ENCODE data around the gene RGS14.

The RGS14 gene

DNA sequence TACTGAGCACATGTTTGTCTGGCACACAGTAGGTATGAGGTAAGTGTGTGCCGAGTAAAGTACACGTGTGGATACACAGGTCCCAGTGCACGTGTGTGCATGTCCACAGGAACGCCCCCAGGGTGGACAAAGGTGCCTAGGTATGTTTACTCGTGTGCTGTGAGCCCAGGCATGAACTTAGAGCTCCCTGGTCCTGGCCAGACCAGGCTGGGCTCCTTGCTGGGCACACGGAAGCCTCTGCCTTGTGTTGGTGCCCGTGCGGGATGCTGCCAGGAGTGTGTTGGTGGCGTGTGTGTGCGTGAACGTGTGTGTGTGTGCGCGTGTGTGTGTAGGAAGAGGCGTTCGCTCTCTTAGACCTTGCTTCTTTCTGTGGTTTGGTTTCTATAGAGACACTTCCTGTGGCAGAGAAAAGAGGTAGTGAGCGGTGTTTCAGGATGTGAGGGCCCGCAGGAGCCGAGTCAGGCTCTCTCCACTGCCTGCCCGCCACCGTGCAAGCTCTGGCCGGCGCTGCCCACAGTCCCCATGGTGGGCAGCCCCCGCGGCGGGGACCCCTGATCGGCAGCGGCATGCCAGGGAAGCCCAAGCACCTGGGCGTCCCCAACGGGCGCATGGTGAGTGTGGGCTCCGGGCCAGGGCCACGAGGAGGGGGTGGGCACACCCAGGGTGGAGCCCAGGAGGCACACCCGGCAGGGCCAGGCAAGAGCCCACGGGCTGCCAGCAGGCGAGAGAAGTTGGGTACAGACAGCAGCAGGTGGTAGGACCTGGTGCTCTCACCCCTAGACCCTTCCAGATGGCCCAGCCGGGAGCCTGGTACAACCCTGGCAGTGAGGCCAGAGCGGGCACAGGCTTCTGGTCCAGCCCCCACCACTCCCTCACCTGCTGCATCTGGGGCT, at the start of gene RGS14:
Gene RGS14, plus strand, starts transcription at position 466 of the 893 bp plus-strand sequence. Its CDS starts 101 bp downstream, at position 567.
- peaks cover 7% of the 10 kb centered on the region for H3K9me3 Mint-ChIP-seq
- peaks cover 6% of the 10 kb centered on the region for H3K36me3 Mint-ChIP-seq (ENCODE audit: low read depth)
- H3K4me3 Mint-ChIP-seq: peak within 1 kb of the TSS; percentile 77
- peak; percentile 93 for ATAC-seq
- H3K4me1 Mint-ChIP-seq: peaks cover 75% of the 10 kb centered on the region
- DNase-seq: peak; percentile 63
- no peaks in the 10 kb centered on the region for H3K27me3 Mint-ChIP-seq
- H3K27ac Mint-ChIP-seq: peak within 1 kb of the TSS; percentile 88

- no peak for ATAC-seq
- Mint-ChIP-seq H3K27me3 (no peaks in the 10 kb centered on the region), H3K4me1 (peaks cover 55% of the 10 kb centered on the region), H3K4me3 (no peak overlapping the region), H3K9me3 (no peaks in the 10 kb centered on the region), H3K27ac (no peak overlapping the region), H3K36me3 (ENCODE audit: low read depth) (peaks cover 32% of the 10 kb centered on the region)
- DNase-seq: no peak
Observed at GRCh38 chr5:177308740-177309139, 49.0 kb upstream of the RGS14 start.

DNA sequence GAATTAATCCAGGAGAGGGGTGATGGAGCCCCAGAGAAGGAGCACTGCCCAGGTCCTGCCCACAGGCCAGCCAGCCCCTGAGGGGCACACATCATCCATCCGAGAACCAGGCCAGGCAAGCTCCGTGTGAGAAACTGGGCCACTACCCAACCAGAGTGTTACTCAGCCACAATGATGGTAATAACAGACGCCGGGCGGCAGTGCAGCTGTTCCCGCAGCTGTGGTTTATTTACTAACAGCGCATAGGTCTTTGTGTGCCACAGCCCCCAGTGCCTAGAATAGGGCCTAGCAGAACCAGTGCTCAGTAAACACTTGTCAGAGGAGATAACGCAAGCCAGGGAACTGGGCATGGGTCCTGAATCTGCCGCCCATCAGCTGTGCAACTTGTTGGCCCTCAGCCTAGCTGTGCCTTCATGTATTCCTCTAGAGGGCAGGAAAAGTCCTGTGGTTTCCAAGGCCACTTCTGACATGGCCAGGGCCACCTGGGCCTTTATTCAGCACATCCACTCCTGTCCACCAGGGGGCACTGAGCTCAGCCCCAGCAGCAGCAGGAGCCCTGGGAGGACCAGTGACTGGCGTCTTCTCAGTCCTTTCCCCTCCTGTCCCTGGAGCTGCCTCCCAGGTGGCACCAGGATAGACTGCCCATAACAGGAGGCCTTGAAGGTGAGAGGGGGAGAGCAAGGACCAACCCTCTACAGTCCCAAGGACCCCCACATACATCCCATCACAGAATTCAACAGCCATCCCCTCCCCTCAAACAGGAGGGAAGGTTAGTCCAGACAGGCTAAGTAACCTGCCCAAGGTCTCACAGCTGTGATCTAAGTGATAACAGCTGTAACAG, 48.2 kb upstream of the RGS14 start:
- ATAC-seq (peak; percentile 9), DNase-seq (peak; percentile 77)
- Mint-ChIP-seq H3K27ac (no peak overlapping the region), H3K4me3 (peak overlapping the region; percentile 52), H3K36me3 (ENCODE audit: low read depth) (peaks cover 26% of the 10 kb centered on the region), H3K4me1 (peaks cover 50% of the 10 kb centered on the region), H3K27me3 (no peaks in the 10 kb centered on the region), H3K9me3 (no peaks in the 10 kb centered on the region)

GRCh38 chr5:177310332-177310731, 47.4 kb upstream of the RGS14 start:
- no peak for ATAC-seq
- Mint-ChIP-seq H3K27me3 (no peaks in the 10 kb centered on the region), H3K4me3 (peak overlapping the region; percentile 84), H3K27ac (peak overlapping the region; percentile 67), H3K4me1 (peaks cover 43% of the 10 kb centered on the region), H3K9me3 (no peaks in the 10 kb centered on the region), H3K36me3 (ENCODE audit: low read depth) (peaks cover 18% of the 10 kb centered on the region)
- no peak for DNase-seq

- H3K36me3 Mint-ChIP-seq (ENCODE audit: low read depth): peaks cover 13% of the 10 kb centered on the region
- no peak for ATAC-seq
- no peak for DNase-seq
- H3K4me1 Mint-ChIP-seq: peaks cover 37% of the 10 kb centered on the region
- H3K27me3 Mint-ChIP-seq: no peaks in the 10 kb centered on the region
- peak overlapping the region; percentile 84 for H3K4me3 Mint-ChIP-seq
- H3K27ac Mint-ChIP-seq: peak overlapping the region; percentile 67
- H3K9me3 Mint-ChIP-seq: no peaks in the 10 kb centered on the region
Observed at GRCh38 chr5:177310757-177311391, 46.9 kb upstream of the RGS14 start.

DNA sequence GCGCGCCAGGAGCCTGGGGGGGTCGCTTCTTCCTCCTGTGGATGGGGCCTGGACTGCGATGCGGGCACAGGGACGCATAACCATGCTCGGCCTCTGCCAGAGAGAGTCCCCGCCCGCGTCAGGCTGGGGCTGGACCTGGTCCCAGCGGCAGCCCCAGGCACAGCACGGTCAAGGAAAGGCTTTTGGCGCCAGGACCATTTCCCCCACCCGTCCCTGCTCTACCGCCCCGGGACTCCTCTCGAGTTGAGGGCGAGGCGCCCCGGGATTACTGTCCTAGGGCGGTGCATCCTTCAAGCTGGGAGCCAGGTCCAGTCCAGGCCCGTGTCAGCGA, 46.4 kb upstream of the RGS14 start:
- H3K36me3 Mint-ChIP-seq (ENCODE audit: low read depth): peaks cover 8% of the 10 kb centered on the region
- H3K27ac Mint-ChIP-seq: no peak overlapping the region
- peaks cover 33% of the 10 kb centered on the region for H3K4me1 Mint-ChIP-seq
- ATAC-seq (no peak), DNase-seq (no peak)
- H3K27me3 Mint-ChIP-seq: no peaks in the 10 kb centered on the region
- H3K9me3 Mint-ChIP-seq: no peaks in the 10 kb centered on the region
- peak overlapping the region; percentile 84 for H3K4me3 Mint-ChIP-seq

DNA sequence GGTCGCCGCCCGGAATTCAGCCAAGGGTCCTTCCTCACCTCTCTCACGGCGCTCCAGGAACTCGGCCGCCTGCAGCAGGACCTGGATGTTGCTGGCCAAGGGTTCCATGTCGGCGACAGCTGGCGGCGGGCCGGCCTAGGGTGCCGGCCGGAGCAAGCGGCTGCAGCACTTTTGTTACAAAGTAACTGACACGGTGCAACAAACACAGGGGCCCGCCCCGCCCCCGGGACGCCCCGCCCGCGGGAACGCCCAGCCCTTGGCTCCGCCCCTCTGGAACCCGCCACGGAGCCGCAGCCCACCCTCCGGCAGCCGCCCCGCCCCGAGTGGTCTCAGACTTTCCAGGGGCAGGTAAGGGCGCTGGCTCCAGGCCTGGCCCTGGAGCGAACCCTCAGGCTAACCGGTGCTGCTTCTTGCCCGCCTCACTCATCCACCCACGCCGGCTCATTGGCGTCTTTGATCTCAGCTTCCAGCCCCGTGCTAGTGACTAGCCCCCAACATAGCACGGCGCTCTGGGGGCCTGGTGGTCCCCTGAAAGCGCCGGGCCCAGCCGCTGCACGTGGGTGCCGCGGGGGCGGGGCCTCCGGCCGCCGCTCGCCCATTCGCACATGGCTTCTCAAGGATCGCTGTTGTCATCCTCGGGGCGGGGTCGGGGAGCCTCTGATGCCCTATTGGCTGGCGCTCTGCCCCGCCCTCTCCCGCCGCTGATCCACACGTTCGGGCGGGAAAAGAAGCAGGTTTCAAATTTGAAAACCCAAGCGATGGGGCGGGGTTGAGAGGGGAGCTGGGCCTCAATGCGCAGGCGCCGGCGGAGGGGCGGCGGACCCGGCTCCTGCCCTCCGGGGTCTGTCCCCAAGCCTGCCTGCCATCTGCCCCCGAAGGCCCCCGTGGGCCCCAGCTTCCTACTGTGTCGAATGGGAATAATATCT, 45.7 kb upstream of the RGS14 start, which contains the start of gene MXD3:
Gene MXD3, minus strand, starts transcription at position 176 of the 926 bp plus-strand sequence. Its CDS starts 68 bp downstream, at position 108.
- Mint-ChIP-seq H3K36me3 (ENCODE audit: low read depth) (peaks cover 3% of the 10 kb centered on the region), H3K4me3 (peak within 1 kb of the TSS; percentile 84), H3K27me3 (no peaks in the 10 kb centered on the region), H3K4me1 (peaks cover 28% of the 10 kb centered on the region), H3K9me3 (no peaks in the 10 kb centered on the region), H3K27ac (peak within 1 kb of the TSS; percentile 82)
- peak; percentile 78 for ATAC-seq
- peak; percentile 98 for DNase-seq

DNA sequence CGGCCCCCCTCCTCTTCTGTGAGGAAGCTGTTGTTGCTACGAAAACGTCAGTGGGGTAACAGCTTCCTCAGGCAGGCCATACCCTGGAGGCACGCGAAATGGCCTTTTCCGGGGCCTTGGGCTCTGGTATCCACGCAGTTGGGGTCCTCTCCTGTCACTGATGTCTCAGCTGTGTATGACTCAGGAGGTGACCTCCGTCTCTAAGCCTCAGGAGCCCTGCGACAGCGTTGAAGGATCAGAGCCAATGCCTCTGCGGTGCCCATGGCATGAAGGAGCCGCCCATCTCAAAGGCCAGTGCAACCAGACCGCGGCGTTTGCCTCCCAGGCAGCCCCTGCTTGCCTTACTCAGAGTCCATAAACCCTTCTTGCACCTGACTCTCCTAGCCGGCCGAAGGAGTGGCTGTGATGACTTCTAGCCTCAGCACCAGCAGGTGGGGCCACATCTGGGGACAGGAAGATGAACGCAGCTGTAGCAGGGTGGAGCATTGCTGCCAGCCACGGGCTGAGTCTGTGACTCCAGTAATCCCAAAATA, 45.0 kb upstream of the RGS14 start:
- Mint-ChIP-seq H3K27ac (peak overlapping the region; percentile 82), H3K36me3 (ENCODE audit: low read depth) (peaks cover 2% of the 10 kb centered on the region), H3K27me3 (no peaks in the 10 kb centered on the region), H3K4me3 (peak overlapping the region; percentile 84), H3K9me3 (no peaks in the 10 kb centered on the region), H3K4me1 (peaks cover 27% of the 10 kb centered on the region)
- peak; percentile 37 for ATAC-seq
- DNase-seq: peak; percentile 57

GRCh38 chr5:177313561-177314259, 44.0 kb upstream of the RGS14 start:
- H3K27me3 Mint-ChIP-seq: no peaks in the 10 kb centered on the region
- H3K9me3 Mint-ChIP-seq: no peaks in the 10 kb centered on the region
- no peak overlapping the region for H3K27ac Mint-ChIP-seq
- DNase-seq (no peak), ATAC-seq (no peak)
- H3K4me1 Mint-ChIP-seq: peaks cover 32% of the 10 kb centered on the region
- peaks cover 2% of the 10 kb centered on the region for H3K36me3 Mint-ChIP-seq (ENCODE audit: low read depth)
- peak overlapping the region; percentile 84 for H3K4me3 Mint-ChIP-seq

DNA sequence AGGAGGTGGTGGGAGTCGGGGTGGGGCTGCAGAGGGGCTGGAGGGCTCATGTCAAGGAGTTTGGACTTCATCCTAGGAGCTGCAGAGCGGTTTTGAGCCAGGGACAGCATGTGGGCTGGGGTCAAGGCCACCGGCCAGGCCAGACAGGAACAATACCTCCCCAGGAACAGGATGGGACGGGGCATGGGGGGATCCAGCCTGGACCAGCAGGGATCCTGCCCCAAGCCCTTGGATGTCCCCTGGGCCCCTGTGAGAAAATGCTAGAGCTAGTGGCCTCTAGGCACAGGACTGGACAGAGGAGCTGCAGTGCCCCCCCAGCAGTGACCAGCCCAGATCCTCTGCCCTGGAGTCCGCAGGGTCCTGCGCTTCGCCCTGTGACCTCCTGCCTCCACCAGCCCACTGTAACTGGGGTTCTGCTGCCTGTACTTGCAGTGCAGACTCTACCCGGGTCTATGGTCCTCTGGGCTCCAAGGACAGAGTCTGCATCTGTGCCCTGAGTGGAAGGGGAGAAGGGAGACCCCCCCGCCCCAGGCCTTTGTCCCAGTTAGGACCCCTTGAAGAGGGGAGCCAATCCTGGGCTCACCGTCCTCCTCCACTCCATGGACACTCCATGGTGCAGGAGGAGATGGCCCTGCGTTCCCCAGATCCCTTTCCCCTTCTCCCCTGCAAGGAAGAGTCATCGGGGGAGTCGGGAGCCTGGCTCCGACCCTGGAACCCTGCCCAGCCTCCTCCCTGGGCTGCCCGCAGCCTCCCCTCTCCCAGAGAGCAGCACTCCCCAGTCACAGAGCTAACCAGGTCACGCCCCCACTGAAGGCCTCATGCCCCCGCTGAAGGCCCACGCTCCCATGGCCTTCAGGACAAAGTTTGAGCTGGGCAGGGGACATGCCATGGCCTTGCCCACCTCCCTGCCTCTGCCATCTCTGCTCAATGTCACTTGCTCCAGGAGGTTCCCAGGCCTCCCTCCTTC, 43.1 kb upstream of the RGS14 start:
- Mint-ChIP-seq H3K27ac (no peak overlapping the region), H3K36me3 (ENCODE audit: low read depth) (peaks cover 2% of the 10 kb centered on the region), H3K9me3 (no peaks in the 10 kb centered on the region), H3K27me3 (no peaks in the 10 kb centered on the region), H3K4me3 (no peak overlapping the region), H3K4me1 (peaks cover 25% of the 10 kb centered on the region)
- ATAC-seq: no peak
- no peak for DNase-seq

GRCh38 chr5:177315411-177315810, 42.3 kb upstream of the RGS14 start:
- Mint-ChIP-seq H3K4me3 (no peak overlapping the region), H3K4me1 (peaks cover 28% of the 10 kb centered on the region), H3K27ac (no peak overlapping the region), H3K36me3 (ENCODE audit: low read depth) (peaks cover 2% of the 10 kb centered on the region), H3K27me3 (no peaks in the 10 kb centered on the region), H3K9me3 (no peaks in the 10 kb centered on the region)
- no peak for DNase-seq
- ATAC-seq: no peak

DNA sequence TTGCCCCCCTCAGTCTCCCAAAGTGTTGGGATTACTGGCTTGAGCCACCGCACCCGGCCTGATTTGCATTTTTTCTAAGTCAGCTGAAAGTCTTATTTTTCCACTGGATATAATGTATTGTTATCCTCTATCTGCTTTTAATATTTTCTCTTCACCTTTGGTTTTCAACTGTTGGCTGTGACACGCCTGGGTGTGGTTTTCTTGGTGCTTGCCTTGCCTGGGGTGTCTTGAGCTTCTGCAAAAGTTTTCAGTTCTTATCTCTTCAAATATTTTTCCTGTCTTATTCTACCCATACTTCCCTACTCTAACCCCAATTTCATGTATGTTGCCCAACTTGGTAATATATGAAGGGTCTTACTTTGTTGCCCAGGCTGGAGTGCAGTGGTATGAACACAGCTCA, 41.7 kb upstream of the RGS14 start:
- Mint-ChIP-seq H3K36me3 (ENCODE audit: low read depth) (peaks cover 2% of the 10 kb centered on the region), H3K27me3 (no peaks in the 10 kb centered on the region), H3K27ac (no peak overlapping the region), H3K4me1 (peaks cover 28% of the 10 kb centered on the region), H3K9me3 (no peaks in the 10 kb centered on the region), H3K4me3 (no peak overlapping the region)
- no peak for DNase-seq
- ATAC-seq: no peak

Data from activated naive CD8-positive, alpha-beta T cell treated with anti-CD3 and anti-CD28 coated beads, Interleukin-2, amount 50 U/mL, for 24 hours (primary cell).